Measurements from ENCODE around the gene EXTL1. TPM values are rescaled to one million over a fixed set of nuclear protein-coding genes. Genes with fewer than 3 reads are reported as not detected.

Gene EXTL1
- polyA plus RNA-seq, 1 donor (not counting 4 experiments of a cell fraction or from before 2014, with no cell fraction given): 0.13 TPM

DNA sequence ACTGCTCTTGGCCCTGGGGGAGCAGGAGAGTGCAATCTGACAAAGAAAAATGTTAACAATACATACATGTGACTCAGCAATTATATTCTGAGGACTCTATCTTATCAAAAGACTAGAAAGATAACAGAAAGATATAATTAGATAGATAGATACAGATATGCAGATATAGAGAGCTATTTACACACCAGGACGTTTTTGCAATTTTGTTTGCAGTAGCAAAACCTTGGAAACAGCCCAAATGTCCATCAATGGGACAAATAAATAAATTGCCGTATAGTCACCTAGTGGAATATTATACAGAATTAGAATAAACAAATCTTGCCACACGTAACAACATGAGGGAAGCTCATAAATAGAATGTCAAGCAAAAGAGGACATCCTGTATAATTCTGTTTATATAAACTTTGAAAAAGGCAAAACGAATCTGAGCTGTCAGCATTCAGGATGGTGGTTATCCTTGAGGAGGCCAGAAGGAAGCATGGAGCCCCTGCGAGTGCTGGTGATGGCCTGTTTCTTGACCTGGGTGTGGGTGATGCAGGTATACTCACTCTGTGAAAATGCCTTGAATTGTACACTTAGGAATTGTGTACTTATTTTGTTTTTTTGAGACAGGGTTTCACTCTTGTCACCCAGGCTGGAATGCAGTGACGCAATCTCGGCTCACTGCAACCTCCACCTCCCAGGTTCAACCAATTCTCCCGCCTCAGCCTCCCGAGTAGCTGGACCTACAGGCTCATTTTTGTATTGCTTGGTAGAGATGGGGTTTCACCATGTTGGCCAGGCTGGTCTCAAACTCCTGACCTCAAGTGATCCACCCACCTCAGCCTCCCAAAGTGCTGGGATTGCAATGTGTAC, 58.6 kb downstream of the EXTL1 start:
- dilution Hi-C loops (cut with MboI; ENCODE audit: extremely low pct_ligation_motif_present, low sequenced_read_pairs): no loop called here
- Histone ChIP-seq H2AFZ (ENCODE audit: control insufficient read depth, low read length) (no peak overlapping the region), H4K20me1 (ENCODE audit: control insufficient read depth, extremely low read depth, insufficient read depth, low read length) (no peaks in the 10 kb centered on the region), H3K4me2 (ENCODE audit: control insufficient read depth, extremely low read depth, insufficient read depth, low read depth, low read length) (no peak overlapping the region), H3K27ac (ENCODE audit: control insufficient read depth, insufficient read depth, low read length) (no peak overlapping the region), H3K9me3 (ENCODE audit: control insufficient read depth, low read depth, low read length) (no peaks in the 10 kb centered on the region), H3K79me2 (ENCODE audit: control insufficient read depth, insufficient read depth, low read length) (no peaks in the 10 kb centered on the region), H3K27me3 (ENCODE audit: control insufficient read depth, extremely low read depth, insufficient read depth, low read length) (no peaks in the 10 kb centered on the region), H3K4me1 (ENCODE audit: control insufficient read depth, extremely low read depth, insufficient read depth, low read length) (peaks cover 8% of the 10 kb centered on the region), H3K9ac (ENCODE audit: control insufficient read depth, extremely low read depth, insufficient read depth, low read length) (no peak overlapping the region), H3K36me3 (ENCODE audit: control insufficient read depth in 2 of 2, extremely low read depth in 1 of 2, insufficient read depth in 2 of 2, low read length in 2 of 2) (no peaks in the 10 kb centered on the region), H3K4me3 (ENCODE audit: control insufficient read depth in 2 of 3, extremely low read depth in 1 of 3, insufficient read depth in 2 of 3, low read depth in 1 of 3, low read length in 3 of 3) (no peak overlapping the region), H3K9me1 (ENCODE audit: control insufficient read depth, extremely low read depth, insufficient read depth, low read length) (no peaks in the 10 kb centered on the region)
- TF ChIP-seq, protein P1, sequence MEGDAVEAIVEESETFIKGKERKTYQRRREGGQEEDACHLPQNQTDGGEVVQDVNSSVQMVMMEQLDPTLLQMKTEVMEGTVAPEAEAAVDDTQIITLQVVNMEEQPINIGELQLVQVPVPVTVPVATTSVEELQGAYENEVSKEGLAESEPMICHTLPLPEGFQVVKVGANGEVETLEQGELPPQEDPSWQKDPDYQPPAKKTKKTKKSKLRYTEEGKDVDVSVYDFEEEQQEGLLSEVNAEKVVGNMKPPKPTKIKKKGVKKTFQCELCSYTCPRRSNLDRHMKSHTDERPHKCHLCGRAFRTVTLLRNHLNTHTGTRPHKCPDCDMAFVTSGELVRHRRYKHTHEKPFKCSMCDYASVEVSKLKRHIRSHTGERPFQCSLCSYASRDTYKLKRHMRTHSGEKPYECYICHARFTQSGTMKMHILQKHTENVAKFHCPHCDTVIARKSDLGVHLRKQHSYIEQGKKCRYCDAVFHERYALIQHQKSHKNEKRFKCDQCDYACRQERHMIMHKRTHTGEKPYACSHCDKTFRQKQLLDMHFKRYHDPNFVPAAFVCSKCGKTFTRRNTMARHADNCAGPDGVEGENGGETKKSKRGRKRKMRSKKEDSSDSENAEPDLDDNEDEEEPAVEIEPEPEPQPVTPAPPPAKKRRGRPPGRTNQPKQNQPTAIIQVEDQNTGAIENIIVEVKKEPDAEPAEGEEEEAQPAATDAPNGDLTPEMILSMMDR (optimal IDR thresholded peaks at IDR 0.05 in 1 of 3, IDR thresholded peaks at IDR 0.05 in 1 of 3, conservative IDR thresholded peaks at IDR 0.05 in 1 of 3; ENCODE audit: extremely low read depth in 1 of 3, insufficient read depth in 2 of 3, low read length in 3 of 3): no peak
- TF ChIP-seq EZH2 (IDR thresholded peaks at IDR 0.05; ENCODE audit: low read length): no peak
- no peak for FAIRE-seq
- DNase-seq (ENCODE audit: low read depth, low spot score): no peak

DNA sequence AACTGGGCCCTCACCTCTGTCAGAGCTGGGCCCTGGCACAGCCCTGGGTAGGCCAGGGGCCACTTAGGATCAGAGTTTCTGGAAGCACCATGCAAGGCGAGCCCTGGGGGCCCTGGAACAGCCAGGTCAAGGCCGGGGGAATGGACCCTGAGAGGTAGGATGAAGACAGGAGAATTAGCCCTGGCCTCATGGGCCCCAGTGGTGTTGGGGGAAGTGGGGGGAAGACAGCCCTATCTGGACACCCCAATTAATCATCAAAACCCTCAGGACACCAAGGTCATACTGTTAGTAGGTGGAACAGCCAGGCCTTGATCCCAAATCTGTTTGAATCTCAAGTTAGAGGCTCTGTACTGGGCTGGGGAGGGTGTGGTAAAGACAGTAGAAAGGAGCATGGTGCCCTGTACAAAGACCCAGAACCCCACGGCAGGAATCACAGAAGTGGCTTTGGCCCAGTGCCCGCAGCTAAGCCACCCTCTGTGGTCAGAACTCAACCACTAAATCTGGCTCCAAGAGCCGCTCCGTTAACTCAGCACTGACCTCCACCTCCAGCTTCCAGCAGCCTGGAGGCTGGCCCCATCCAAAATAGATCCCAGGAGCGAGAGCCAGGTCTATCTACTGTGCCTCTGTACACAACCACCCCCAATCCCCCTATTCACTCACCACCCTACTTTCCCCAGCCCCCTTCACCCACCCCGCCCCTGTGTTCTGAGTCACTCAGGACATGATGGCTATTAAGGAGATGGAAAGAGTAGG, 59.9 kb downstream of the EXTL1 start:
- no peaks in the 10 kb centered on the region for H3K27me3 ChIP-seq (ENCODE audit: control insufficient read depth, extremely low read depth, insufficient read depth, low read length)
- no peaks in the 10 kb centered on the region for H4K20me1 ChIP-seq (ENCODE audit: control insufficient read depth, extremely low read depth, insufficient read depth, low read length)
- FAIRE-seq (no peak), DNase-seq (ENCODE audit: low read depth, low spot score) (no peak)
- TF ChIP-seq EZH2 (IDR thresholded peaks at IDR 0.05; ENCODE audit: low read length): no peak
- TF ChIP-seq, protein P1 (optimal IDR thresholded peaks at IDR 0.05 in 1 of 3, IDR thresholded peaks at IDR 0.05 in 1 of 3, conservative IDR thresholded peaks at IDR 0.05 in 1 of 3; ENCODE audit: extremely low read depth in 1 of 3, insufficient read depth in 2 of 3, low read length in 3 of 3): no peak
- no peaks in the 10 kb centered on the region for H3K36me3 ChIP-seq (ENCODE audit: control insufficient read depth in 2 of 2, extremely low read depth in 1 of 2, insufficient read depth in 2 of 2, low read length in 2 of 2)
- H3K9ac ChIP-seq (ENCODE audit: control insufficient read depth, extremely low read depth, insufficient read depth, low read length): no peak overlapping the region
- dilution Hi-C loops (cut with MboI; ENCODE audit: extremely low pct_ligation_motif_present, low sequenced_read_pairs): no loop called here
- no peak overlapping the region for H3K4me3 ChIP-seq (ENCODE audit: control insufficient read depth in 2 of 3, extremely low read depth in 1 of 3, insufficient read depth in 2 of 3, low read depth in 1 of 3, low read length in 3 of 3)
- no peaks in the 10 kb centered on the region for H3K9me3 ChIP-seq (ENCODE audit: control insufficient read depth, low read depth, low read length)
- H3K4me1 ChIP-seq (ENCODE audit: control insufficient read depth, extremely low read depth, insufficient read depth, low read length): peaks cover 4% of the 10 kb centered on the region
- no peak overlapping the region for H3K4me2 ChIP-seq (ENCODE audit: control insufficient read depth, extremely low read depth, insufficient read depth, low read depth, low read length)
- no peaks in the 10 kb centered on the region for H3K9me1 ChIP-seq (ENCODE audit: control insufficient read depth, extremely low read depth, insufficient read depth, low read length)
- no peaks in the 10 kb centered on the region for H3K79me2 ChIP-seq (ENCODE audit: control insufficient read depth, insufficient read depth, low read length)
- no peak overlapping the region for H3K27ac ChIP-seq (ENCODE audit: control insufficient read depth, insufficient read depth, low read length)
- H2AFZ ChIP-seq (ENCODE audit: control insufficient read depth, low read length): no peak overlapping the region
